ENCODE data around the gene CALD1. TPM values are rescaled to one million over a fixed set of nuclear protein-coding genes. Genes with fewer than 3 reads are reported as not detected.

Gene CALD1
- total and polyA plus RNA-seq, 7 donors = 34.7 to 2,150 (median 1,069) TPM

DNA sequence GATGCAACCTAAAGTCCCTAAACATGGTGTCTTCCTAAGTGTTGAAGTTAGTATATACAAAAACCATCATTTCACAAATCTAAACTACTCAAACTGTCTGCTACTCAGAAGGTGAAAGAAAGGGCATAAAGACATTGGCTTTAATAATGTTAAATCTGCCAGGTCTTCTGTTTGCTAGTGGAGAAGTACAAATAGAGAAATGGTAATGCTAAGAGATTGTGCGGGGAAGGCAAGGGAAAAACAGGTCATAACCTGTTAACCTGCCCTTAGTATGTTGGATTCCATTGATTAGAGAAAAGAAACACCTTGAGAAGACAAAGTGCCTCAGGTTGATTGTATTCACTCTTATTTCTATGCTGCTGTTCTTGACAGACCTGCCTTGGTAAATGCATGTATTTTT lies 80.3 kb downstream of the CALD1 start:
- DNase-seq = no peak
- Histone ChIP-seq H3K4me1 (peaks cover 0 to 92% (median 84%) of the 10 kb centered on the region in 4 donors), H3K36me3 (peaks cover 0 to 8% (median 0%) of the 10 kb centered on the region in 4 donors), H3K27ac (peak overlapping the region in 2 of 4 donors; percentile 79 to 94), H3K4me3 (no peak overlapping the region), H3K27me3 (no peaks in the 10 kb centered on the region), H3K9me3 (no peaks in the 10 kb centered on the region)
- intact Hi-C loops (cut with DNase I) = no loop called here
- WGBS, 2 donors = 54 to 86% methylated on average over 1 of the region's 1 CpG
- no peak for TF ChIP-seq POLR2AphosphoS5 (IDR thresholded peaks at IDR 0.05)
- no peak for TF ChIP-seq POLR2A (IDR thresholded peaks at IDR 0.05)
- TF ChIP-seq, protein P1, sequence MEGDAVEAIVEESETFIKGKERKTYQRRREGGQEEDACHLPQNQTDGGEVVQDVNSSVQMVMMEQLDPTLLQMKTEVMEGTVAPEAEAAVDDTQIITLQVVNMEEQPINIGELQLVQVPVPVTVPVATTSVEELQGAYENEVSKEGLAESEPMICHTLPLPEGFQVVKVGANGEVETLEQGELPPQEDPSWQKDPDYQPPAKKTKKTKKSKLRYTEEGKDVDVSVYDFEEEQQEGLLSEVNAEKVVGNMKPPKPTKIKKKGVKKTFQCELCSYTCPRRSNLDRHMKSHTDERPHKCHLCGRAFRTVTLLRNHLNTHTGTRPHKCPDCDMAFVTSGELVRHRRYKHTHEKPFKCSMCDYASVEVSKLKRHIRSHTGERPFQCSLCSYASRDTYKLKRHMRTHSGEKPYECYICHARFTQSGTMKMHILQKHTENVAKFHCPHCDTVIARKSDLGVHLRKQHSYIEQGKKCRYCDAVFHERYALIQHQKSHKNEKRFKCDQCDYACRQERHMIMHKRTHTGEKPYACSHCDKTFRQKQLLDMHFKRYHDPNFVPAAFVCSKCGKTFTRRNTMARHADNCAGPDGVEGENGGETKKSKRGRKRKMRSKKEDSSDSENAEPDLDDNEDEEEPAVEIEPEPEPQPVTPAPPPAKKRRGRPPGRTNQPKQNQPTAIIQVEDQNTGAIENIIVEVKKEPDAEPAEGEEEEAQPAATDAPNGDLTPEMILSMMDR (IDR thresholded peaks at IDR 0.05) = no peak
- TF ChIP-seq EP300 (IDR thresholded peaks at IDR 0.05) = no peak

DNA sequence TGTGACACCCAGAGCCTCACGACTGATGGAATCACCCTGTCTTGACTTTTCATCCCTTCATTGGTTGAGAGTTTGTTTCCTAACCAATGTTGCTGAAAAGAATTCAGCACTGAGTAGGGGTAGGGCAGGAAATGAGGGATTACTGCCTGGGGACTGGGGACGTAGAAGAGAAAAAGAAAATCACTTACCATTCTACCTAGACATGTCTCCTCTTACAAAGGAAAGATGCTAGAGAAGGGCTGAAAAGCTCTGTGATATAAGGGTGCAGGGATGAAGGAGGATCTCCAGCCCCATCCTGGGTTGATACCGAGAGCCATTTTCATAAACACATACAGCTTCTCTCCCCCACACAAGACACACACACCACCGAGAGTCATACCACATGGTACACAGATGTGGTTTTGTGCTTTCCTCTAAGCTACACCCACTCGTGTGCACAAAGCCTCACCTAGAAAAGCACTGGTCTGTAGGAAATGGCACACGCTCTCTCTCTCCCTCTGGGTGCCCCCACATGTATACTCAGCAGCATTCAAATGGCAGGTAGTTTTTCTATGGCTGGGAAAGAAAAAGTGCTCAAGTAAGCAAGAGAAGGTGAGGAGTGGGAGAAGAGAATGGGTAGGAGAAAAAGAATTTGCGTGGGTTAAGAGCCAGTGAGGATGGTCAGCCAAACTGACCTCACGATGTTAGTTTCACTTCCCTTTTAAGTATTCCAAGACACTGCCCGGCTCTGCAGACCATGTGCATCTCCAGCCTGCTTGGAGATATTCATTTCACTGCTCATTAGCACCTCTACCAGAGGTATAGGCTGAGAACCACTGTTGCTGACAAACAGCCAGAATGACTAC lies 85.8 kb downstream of the CALD1 start:
- Histone ChIP-seq H3K4me3 (peak overlapping the region in 3 of 4 donors; percentile 23 to 29 (median 26)), H3K27ac (peak overlapping the region; percentile 73 to 88 (median 76)), H3K27me3 (no peaks in the 10 kb centered on the region), H3K9me3 (no peaks in the 10 kb centered on the region), H3K36me3 (peaks cover 9 to 29% (median 12%) of the 10 kb centered on the region in 4 donors), H3K4me1 (peaks cover 0 to 97% (median 88%) of the 10 kb centered on the region in 4 donors)
- intact Hi-C loops (cut with DNase I) = no loop called here
- no peak for DNase-seq
- WGBS, 2 donors = 41 to 46% methylated on average over 9 of the region's 9 CpGs
- TF ChIP-seq POLR2A (IDR thresholded peaks at IDR 0.05) (no peak), POLR2AphosphoS5 (IDR thresholded peaks at IDR 0.05) (no peak)

DNA sequence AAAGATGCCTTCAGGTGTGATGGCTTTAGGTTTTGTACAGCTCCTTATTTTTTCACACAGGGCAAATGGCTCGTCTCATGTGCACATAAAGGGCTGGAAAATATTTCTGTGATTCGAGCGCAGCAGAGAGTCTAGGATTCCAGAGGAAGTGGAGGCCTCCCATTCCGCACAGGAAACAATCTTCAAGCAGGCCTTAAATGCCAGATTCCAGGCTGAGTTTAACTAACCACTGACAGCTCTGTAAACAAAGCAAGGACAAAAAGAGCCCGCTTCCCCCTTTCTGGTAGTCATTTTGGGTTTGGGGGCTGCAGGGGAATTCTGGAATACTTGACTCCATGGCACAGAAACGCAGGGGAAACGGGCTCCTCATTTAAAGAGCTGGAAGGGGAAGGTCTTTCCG lies 87.2 kb downstream of the CALD1 start:
- 50 to 54% methylated on average over 8 of the region's 8 CpGs for WGBS, 2 donors
- peaks cover 0 to 99% (median 91%) of the 10 kb centered on the region in 4 donors for H3K4me1 ChIP-seq

DNA sequence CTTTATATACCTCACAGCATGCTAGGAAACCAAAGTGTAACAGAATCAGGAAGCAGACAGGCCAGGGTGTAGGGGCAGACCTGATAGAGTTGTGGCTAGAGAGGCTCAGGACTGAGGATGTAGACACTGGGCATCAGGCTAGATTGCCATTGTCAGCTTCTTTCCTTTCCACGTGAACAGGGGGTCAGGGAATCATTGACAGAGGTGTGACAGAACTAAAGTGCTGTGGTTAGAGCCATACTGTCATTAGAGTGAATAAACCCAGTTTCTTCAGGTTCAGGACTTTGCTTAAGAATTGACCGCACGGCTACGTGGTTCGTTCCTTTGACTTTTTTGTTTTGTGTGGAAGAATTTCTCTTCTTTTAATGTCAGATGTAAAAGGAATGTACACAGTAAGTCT lies 90.7 kb downstream of the CALD1 start:
- Histone ChIP-seq H3K4me1 (peaks cover 0 to 99% (median 86%) of the 10 kb centered on the region in 4 donors), H3K36me3 (peaks cover 7 to 31% (median 11%) of the 10 kb centered on the region in 4 donors), H3K9me3 (no peaks in the 10 kb centered on the region), H3K4me3 (no peak overlapping the region), H3K27ac (peak overlapping the region; percentile 29 to 88 (median 68)), H3K27me3 (no peaks in the 10 kb centered on the region)
- 74 to 80% methylated on average over 5 of the region's 5 CpGs for WGBS, 2 donors
- no peak for DNase-seq
- TF ChIP-seq POLR2AphosphoS5 (IDR thresholded peaks at IDR 0.05) = no peak
- TF ChIP-seq, protein P1 (IDR thresholded peaks at IDR 0.05) = no peak
- TF ChIP-seq EP300 (IDR thresholded peaks at IDR 0.05) = no peak
- TF ChIP-seq POLR2A (IDR thresholded peaks at IDR 0.05) = no peak
- intact Hi-C loops (cut with DNase I) = no loop called here

More for the DNA sequence above, 87.2 kb downstream of the CALD1 start:
- peak overlapping the region in 2 of 4 donors; percentile 1 to 3 for H3K4me3 ChIP-seq
- no peaks in the 10 kb centered on the region for H3K27me3 ChIP-seq
- intact Hi-C loops (cut with DNase I) = no loop called here
- DNase-seq = no peak
- peaks cover 9 to 30% (median 12%) of the 10 kb centered on the region in 4 donors for H3K36me3 ChIP-seq
- H3K27ac ChIP-seq = peak overlapping the region; percentile 73 to 88 (median 76)
- TF ChIP-seq POLR2AphosphoS5 (IDR thresholded peaks at IDR 0.05) (peak in 1 of 4 donors; percentile 6), EP300 (IDR thresholded peaks at IDR 0.05) (no peak)
- no peaks in the 10 kb centered on the region for H3K9me3 ChIP-seq

DNA sequence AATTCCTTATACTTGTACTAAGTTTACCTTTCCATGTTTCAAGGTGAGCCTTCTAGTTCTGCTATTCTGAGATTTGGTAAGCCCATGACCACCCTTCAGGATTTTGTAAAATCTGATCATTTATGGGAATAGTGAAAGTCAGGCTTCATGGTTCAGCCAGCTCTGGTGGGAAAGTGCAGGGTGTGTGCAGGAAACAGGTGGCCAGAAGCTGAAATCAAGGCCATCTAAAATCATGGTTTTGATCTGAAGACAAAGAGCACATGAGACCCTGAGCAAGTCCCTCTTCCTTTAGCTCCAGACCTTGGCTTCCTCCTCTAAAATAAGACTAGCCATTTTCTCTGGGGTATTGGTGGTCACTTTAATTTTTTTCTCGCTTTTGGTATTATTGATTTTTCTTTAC lies 91.3 kb downstream of the CALD1 start:
- no peaks in the 10 kb centered on the region for H3K27me3 ChIP-seq
- H3K9me3 ChIP-seq = no peaks in the 10 kb centered on the region
- intact Hi-C loops (cut with DNase I) = no loop called here
- 80 to 90% methylated on average over 1 of the region's 1 CpG for WGBS, 2 donors
- TF ChIP-seq EP300 (IDR thresholded peaks at IDR 0.05) (no peak), POLR2AphosphoS5 (IDR thresholded peaks at IDR 0.05) (no peak), POLR2A (IDR thresholded peaks at IDR 0.05) (no peak)
- TF ChIP-seq, protein P1 (IDR thresholded peaks at IDR 0.05) = no peak
- no peak for DNase-seq
- H3K4me1 ChIP-seq = peaks cover 0 to 99% (median 85%) of the 10 kb centered on the region in 4 donors
- no peak overlapping the region for H3K4me3 ChIP-seq
- peak overlapping the region; percentile 51 to 88 (median 68) for H3K27ac ChIP-seq
- H3K36me3 ChIP-seq = peaks cover 7 to 37% (median 11%) of the 10 kb centered on the region in 4 donors
